ENCODE results near the gene AGA. TPM values are rescaled to one million over a fixed set of nuclear protein-coding genes. Genes with fewer than 3 reads are reported as not detected.

Gene AGA
- total RNA-seq, 1 experiment from 2014 or later: 7.6 TPM

GRCh38 chr4:177451108-177451500 is 8.9 kb upstream of the AGA start:
- TF ChIP-seq POLR2A (IDR thresholded peaks at IDR 0.05; ENCODE audit: borderline replicate concordance, extremely low read depth, insufficient read depth, insufficient read length) (no peak), TCF7L2 (IDR thresholded peaks at IDR 0.05; ENCODE audit: borderline replicate concordance, extremely low read depth, insufficient read depth, insufficient read length) (no peak), SP1 (IDR thresholded peaks at IDR 0.05; ENCODE audit: low read depth) (no peak), CEBPB (IDR thresholded peaks at IDR 0.05; ENCODE audit: low read depth) (no peak), POLR2AphosphoS5 (IDR thresholded peaks at IDR 0.05; ENCODE audit: low read depth, low read length) (no peak), FOSL1 (IDR thresholded peaks at IDR 0.05; ENCODE audit: low read depth) (no peak), ATF3 (IDR thresholded peaks at IDR 0.05) (no peak)
- DNase-seq (ENCODE audit: low read depth, low spot score): no peak
- Histone ChIP-seq H3K9me3 (ENCODE audit: control insufficient read depth in 1 of 2, insufficient read depth in 1 of 2, low read depth in 1 of 2, low read length in 2 of 2) (no peaks in the 10 kb centered on the region), H3K4me3 (replicated peaks in 1 of 2; ENCODE audit: low read depth in 1 of 2, low read length in 2 of 2) (no peak overlapping the region), H3K9ac (ENCODE audit: low read length) (no peak overlapping the region), H3K36me3 (ENCODE audit: control insufficient read depth in 1 of 2, insufficient read depth in 2 of 2, low read length in 2 of 2) (no peaks in the 10 kb centered on the region), H3K79me2 (ENCODE audit: insufficient read depth, low read length) (no peaks in the 10 kb centered on the region), H2AFZ (ENCODE audit: low read depth, low read length, poor library complexity, severe bottlenecking) (no peak overlapping the region), H4K20me1 (ENCODE audit: insufficient read depth) (no peaks in the 10 kb centered on the region; the same call in 1 of the 2 replicates), H3K9me2 (ENCODE audit: insufficient read depth) (no peaks in the 10 kb centered on the region), H3K27me3 (ENCODE audit: insufficient read depth, low read length) (no peaks in the 10 kb centered on the region), H3K4me1 (ENCODE audit: control insufficient read depth in 1 of 2, insufficient read depth in 2 of 2, low read length in 2 of 2) (no peaks in the 10 kb centered on the region), H3K4me2 (ENCODE audit: low read length) (no peak overlapping the region), H3K27ac (ENCODE audit: low read depth, low read length) (no peak overlapping the region)
- ChIA-PET POLR2A (interaction anchor here (3.1 kb wide), 1 partner anchor 9 kb away, joined by 8 read pairs; the partner anchor contains the start of gene AGA), RAD21 (ENCODE audit: low non-redundant PET in 1 of 2, low total read pairs in 2 of 2, uncharacterized antibody in 2 of 2, unreplicated experiment in 2 of 2) (no interaction called here), CTCF (no interaction called here)
- 0 out of 2 replicates have a peak, but pooled peaks have one; percentile 20 for ATAC-seq
- intact Hi-C loops (cut with micrococcal nuclease): no loop called here
- no TSS peak for BruUV-seq (replicated peaks)

- no peak overlapping the region for H3K27ac ChIP-seq (ENCODE audit: low read depth, low read length)
- no TSS peak for BruUV-seq (replicated peaks)
- ChIA-PET POLR2A (interaction anchor here (3.1 kb wide), 1 partner anchor 8 kb away, joined by 8 read pairs; the partner anchor contains the start of gene AGA), CTCF (no interaction called here), RAD21 (ENCODE audit: low non-redundant PET in 1 of 2, low total read pairs in 2 of 2, uncharacterized antibody in 2 of 2, unreplicated experiment in 2 of 2) (no interaction called here)
- H4K20me1 ChIP-seq (ENCODE audit: insufficient read depth): no peaks in the 10 kb centered on the region; the same call in 1 of the 2 replicates
- H3K9me3 ChIP-seq (ENCODE audit: control insufficient read depth in 1 of 2, insufficient read depth in 1 of 2, low read depth in 1 of 2, low read length in 2 of 2): no peaks in the 10 kb centered on the region
- no peak for DNase-seq (ENCODE audit: low read depth, low spot score)
- H3K4me3 ChIP-seq (replicated peaks in 1 of 2; ENCODE audit: low read depth in 1 of 2, low read length in 2 of 2): no peak overlapping the region
- no peaks in the 10 kb centered on the region for H3K36me3 ChIP-seq (ENCODE audit: control insufficient read depth in 1 of 2, insufficient read depth in 2 of 2, low read length in 2 of 2)
- TF ChIP-seq POLR2A (IDR thresholded peaks at IDR 0.05; ENCODE audit: borderline replicate concordance, extremely low read depth, insufficient read depth, insufficient read length): no peak
- no peak for TF ChIP-seq ZBTB33 (IDR thresholded peaks at IDR 0.05; ENCODE audit: extremely low read depth, insufficient replicate concordance, low read length)
- TF ChIP-seq ELF1 (IDR thresholded peaks at IDR 0.05; ENCODE audit: borderline replicate concordance, low read depth): no peak
- TF ChIP-seq ATF3 (IDR thresholded peaks at IDR 0.05): no peak
- TF ChIP-seq FOSL1 (IDR thresholded peaks at IDR 0.05; ENCODE audit: low read depth): no peak
- TF ChIP-seq REST (IDR thresholded peaks at IDR 0.05; ENCODE audit: low read depth): no peak
- H3K4me2 ChIP-seq (ENCODE audit: low read length): no peak overlapping the region
- no peak overlapping the region for H2AFZ ChIP-seq (ENCODE audit: low read depth, low read length, poor library complexity, severe bottlenecking)
- no peak overlapping the region for H3K9ac ChIP-seq (ENCODE audit: low read length)
- no peaks in the 10 kb centered on the region for H3K27me3 ChIP-seq (ENCODE audit: insufficient read depth, low read length)
- H3K9me2 ChIP-seq (ENCODE audit: insufficient read depth): no peaks in the 10 kb centered on the region
- H3K4me1 ChIP-seq (ENCODE audit: control insufficient read depth in 1 of 2, insufficient read depth in 2 of 2, low read length in 2 of 2): no peaks in the 10 kb centered on the region
- no peaks in the 10 kb centered on the region for H3K79me2 ChIP-seq (ENCODE audit: insufficient read depth, low read length)
- no peak for ATAC-seq
- intact Hi-C loops (cut with micrococcal nuclease): no loop called here
Observed at GRCh38 chr4:177450426-177451107, 8.3 kb upstream of the AGA start.
